Keratinocyte (primary cell): ENCODE measurements around the gene PARD3B.

Experiments used
- CTCF ChIP-seq, 3 experiments: IDR thresholded peaks in 1 of 3; conservative IDR thresholded peaks in 1 of 3; optimal IDR thresholded peaks in 1 of 3; 2 replicates in 2 of 3; 3 replicates in 1 of 3; pipeline versions ENCODE3 to v1.5.1; 2011; ENCODE audit warnings: low read length in 3 of 3, mild to moderate bottlenecking in 3 of 3, moderate library complexity in 2 of 3, control low read depth in 1 of 3, inconsistent platforms in 1 of 3; ENCODE audit not compliant: insufficient read depth in 2 of 3; ENCODE audit errors: extremely low read depth in 1 of 3
- EZH2 ChIP-seq: IDR thresholded peaks from one replicate; pipeline ENCODE4 v1.6.1; 2012; ENCODE audit warnings: inconsistent platforms, mild to moderate bottlenecking, low read length, moderate library complexity

- no peak for TF ChIP-seq CTCF (optimal IDR thresholded peaks at IDR 0.05 in 1 of 3, IDR thresholded peaks at IDR 0.05 in 1 of 3, conservative IDR thresholded peaks at IDR 0.05 in 1 of 3; ENCODE audit: extremely low read depth in 1 of 3, insufficient read depth in 2 of 3, low read length in 3 of 3)
- TF ChIP-seq EZH2 = no peak
Observed at GRCh38 chr2:204749319-204749718, 204.0 kb downstream of the PARD3B start.
